HepG2 (cell line): ENCODE measurements around the gene SAMD14. TPM values are rescaled to one million over a fixed set of nuclear protein-coding genes. Genes with fewer than 3 reads are reported as not detected.
A peak's percentile ranks its signal among the peaks of the same experiment; 100 is the strongest.

ENCODE experiments used
- ARID2 ChIP-seq: sonication (generic); formaldehyde crosslinking; IDR thresholded peaks from 2 replicates; pipeline ENCODE4 v1.8.1; 2022; ENCODE audit warnings: mild to moderate bottlenecking, missing genetic modification reagents, borderline replicate concordance
- CREM ChIP-seq, 2 experiments: sonication (generic) in 1 of 2; formaldehyde crosslinking in 1 of 2; IDR thresholded peaks; 2 replicates each; pipeline versions ENCODE4 v1.4.0 to v1.6.1; 2016 to 2020; ENCODE audit warnings: antibody characterized with exemption in 1 of 2, mild to moderate bottlenecking in 1 of 2, missing genetic modification reagents in 1 of 2
- E2F1 ChIP-seq: sonication (generic); formaldehyde crosslinking; IDR thresholded peaks from 2 replicates; pipeline ENCODE4 v1.5.0; 2020; ENCODE audit warnings: missing genetic modification reagents
- PREB ChIP-seq: sonication (generic); formaldehyde crosslinking; IDR thresholded peaks from 2 replicates; pipeline ENCODE4 v1.4.0; 2020; ENCODE audit warnings: missing genetic modification reagents
- SMAD1 ChIP-seq: sonication (generic); formaldehyde crosslinking; IDR thresholded peaks from 2 replicates; pipeline ENCODE4 v1.4.0; 2020; ENCODE audit warnings: missing genetic modification reagents, low read depth, mild to moderate bottlenecking, borderline replicate concordance
- SP140L ChIP-seq: sonication (generic); formaldehyde crosslinking; IDR thresholded peaks from 2 replicates; pipeline ENCODE4 v1.4.0; 2020; ENCODE audit warnings: missing genetic modification reagents, borderline replicate concordance
- STAG1 ChIP-seq: sonication (generic); formaldehyde crosslinking; IDR thresholded peaks from 2 replicates; pipeline ENCODE4 v1.4.0; 2020; ENCODE audit warnings: missing genetic modification reagents
- ZC3H13 ChIP-seq: sonication (generic); formaldehyde crosslinking; IDR thresholded peaks from 2 replicates; pipeline ENCODE4 v1.8.1; 2023; ENCODE audit warnings: mild to moderate bottlenecking, missing genetic modification reagents, moderate library complexity
- ZFP1 ChIP-seq: IDR thresholded peaks from 2 replicates; pipeline ENCODE4 v1.6.1; 2016
- ZFP62 ChIP-seq: sonication (generic); formaldehyde crosslinking; IDR thresholded peaks from 2 replicates; pipeline ENCODE4 v1.4.0; 2020; ENCODE audit warnings: missing genetic modification reagents
- ZIK1 ChIP-seq: sonication (generic); formaldehyde crosslinking; IDR thresholded peaks from 2 replicates; pipeline ENCODE4 v1.5.0; 2020; ENCODE audit warnings: mild to moderate bottlenecking, low read depth, missing genetic modification reagents, borderline replicate concordance
- ZNF207 ChIP-seq: fragments of 450-650 bp; IDR thresholded peaks from 2 replicates; pipeline ENCODE4 v1.6.1; 2016; ENCODE audit warnings: antibody characterized with exemption, borderline replicate concordance
- ZNF550 ChIP-seq: sonication (generic); formaldehyde crosslinking; IDR thresholded peaks from 2 replicates; pipeline ENCODE4 v1.4.0; 2020; ENCODE audit warnings: mild to moderate bottlenecking, missing genetic modification reagents, borderline replicate concordance
- ZNF563 ChIP-seq: sonication (generic); formaldehyde crosslinking; IDR thresholded peaks from 2 replicates; pipeline ENCODE4 v1.8.0; 2022; ENCODE audit warnings: mild to moderate bottlenecking, moderate library complexity, missing genetic modification reagents
- ZNF574 ChIP-seq: sonication (generic); formaldehyde crosslinking; IDR thresholded peaks from 2 replicates; pipeline ENCODE4 v1.4.0; 2020; ENCODE audit warnings: missing genetic modification reagents
- polyA plus RNA-seq, 8 experiments: library from polyadenylated mRNA; depleted of rRNA in 3 of 8; stranded (reverse) in 7 of 8; unstranded in 1 of 8; fragments of >200 nt; fragmentation: Illumina TruSeq in 4 of 8; extraction: Trizol in 4 of 8; gene quantifications; 2 replicates each; pipeline versions ENCODE4 v1.2.1 to v1.2.3, GENCODE V29; 2011 to 2016; ENCODE audit warnings: low read depth in 4 of 8, missing spikeins in 1 of 8, mixed read lengths in 1 of 8; ENCODE audit not compliant: insufficient read depth in 1 of 8
- total RNA-seq, 5 experiments: library from RNA; depleted of rRNA; stranded (reverse); fragments of >200 nt; fragmentation: Illumina TruSeq; extraction: Trizol; gene quantifications; 2 replicates each; pipeline ENCODE4 v1.2.3, GENCODE V29; 2016; ENCODE audit warnings: low read depth in 1 of 5
- TF ChIP-seq, protein P1 (sequence below): sonication (generic); formaldehyde crosslinking; IDR thresholded peaks from 2 replicates; pipeline ENCODE4 v1.8.1; 2022; ENCODE audit warnings: mild to moderate bottlenecking, missing genetic modification reagents
- TF ChIP-seq, protein P2 (sequence below): sonication (generic); formaldehyde crosslinking; IDR thresholded peaks from 2 replicates; pipeline ENCODE4 v1.5.1; 2020; ENCODE audit warnings: mild to moderate bottlenecking, missing genetic modification reagents, borderline replicate concordance

Gene SAMD14
- total and polyA plus RNA-seq, 2 of the 13 experiments (the other 11 are each of a cell fraction or from before 2014, with no cell fraction given) = 0.07 to 0.22 TPM

- TF ChIP-seq ZIK1 (peak; percentile 88; the same call in 1 of the 2 replicates), ZNF574 (peak; percentile 79), ARID2 (CRISPR knock-in tag) (no peak), CREM (IDR thresholded peaks at IDR 0.05) (no peak), CREM (CRISPR knock-in tag; IDR thresholded peaks at IDR 0.05) (no peak), ZFP62 (no peak), ZNF550 (CRISPR knock-in tag) (no peak), SP140L (CRISPR knock-in tag) (no peak), STAG1 (CRISPR knock-in tag) (no peak), E2F1 (CRISPR knock-in tag) (no peak), ZNF563 (peak; percentile 72), ZNF207 (no peak), ZFP1 (CRISPR knock-in tag) (no peak), ZC3H13 (peak; percentile 91), SMAD1 (CRISPR knock-in tag) (0 out of 2 replicates have a peak, but pooled peaks have one; percentile 14), PREB (0 out of 2 replicates have a peak, but pooled peaks have one; percentile 29)
- TF ChIP-seq, protein P1, sequence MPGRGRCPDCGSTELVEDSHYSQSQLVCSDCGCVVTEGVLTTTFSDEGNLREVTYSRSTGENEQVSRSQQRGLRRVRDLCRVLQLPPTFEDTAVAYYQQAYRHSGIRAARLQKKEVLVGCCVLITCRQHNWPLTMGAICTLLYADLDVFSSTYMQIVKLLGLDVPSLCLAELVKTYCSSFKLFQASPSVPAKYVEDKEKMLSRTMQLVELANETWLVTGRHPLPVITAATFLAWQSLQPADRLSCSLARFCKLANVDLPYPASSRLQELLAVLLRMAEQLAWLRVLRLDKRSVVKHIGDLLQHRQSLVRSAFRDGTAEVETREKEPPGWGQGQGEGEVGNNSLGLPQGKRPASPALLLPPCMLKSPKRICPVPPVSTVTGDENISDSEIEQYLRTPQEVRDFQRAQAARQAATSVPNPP (CRISPR knock-in tag) = peak; percentile 81; the same call in 1 of the 2 replicates
- TF ChIP-seq, protein P2, sequence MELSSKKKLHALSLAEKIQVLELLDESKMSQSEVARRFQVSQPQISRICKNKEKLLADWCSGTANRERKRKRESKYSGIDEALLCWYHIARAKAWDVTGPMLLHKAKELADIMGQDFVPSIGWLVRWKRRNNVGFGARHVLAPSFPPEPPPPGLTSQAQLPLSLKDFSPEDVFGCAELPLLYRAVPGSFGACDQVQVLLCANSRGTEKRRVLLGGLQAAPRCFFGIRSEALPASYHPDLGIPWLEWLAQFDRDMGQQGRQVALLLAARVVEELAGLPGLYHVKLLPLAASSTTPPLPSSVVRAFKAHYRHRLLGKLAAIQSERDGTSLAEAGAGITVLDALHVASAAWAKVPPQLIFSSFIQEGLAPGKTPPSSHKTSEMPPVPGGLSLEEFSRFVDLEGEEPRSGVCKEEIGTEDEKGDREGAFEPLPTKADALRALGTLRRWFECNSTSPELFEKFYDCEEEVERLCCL = no peak
Measured at GRCh38 chr17:50149417-50150353, 19.7 kb upstream of the SAMD14 start (continued).
